Stomach (tissue), 4 donors: Measurements from ENCODE around the gene BORCS6.

Experiments
- POLR2A ChIP-seq, 4 donors: fragments of 450-650 bp; IDR thresholded peaks; one replicate each; pipeline ENCODE4 v1.6.1; 2016; ENCODE audit warnings: antibody characterized with exemption in 4 of 4, control low read depth in 2 of 4, mild to moderate bottlenecking in 1 of 4, moderate library complexity in 1 of 4
- POLR2AphosphoS5 ChIP-seq, 3 donors: sonication (generic); formaldehyde crosslinking; IDR thresholded peaks; one replicate each; pipeline ENCODE4 v1.6.1; 2016; ENCODE audit warnings: antibody characterized with exemption in 3 of 3
- TF ChIP-seq, protein P1 (sequence below), 7 experiments: fragments of 450-650 bp in 4 of 7; fragments of 200-600 bp in 3 of 7; sonication (generic) in 3 of 7; IDR thresholded peaks; one replicate each; pipeline ENCODE4 v1.5.1; 2016 to 2019; ENCODE audit warnings: antibody characterized with exemption in 7 of 7, control low read depth in 2 of 7, mild to moderate bottlenecking in 1 of 7

DNA sequence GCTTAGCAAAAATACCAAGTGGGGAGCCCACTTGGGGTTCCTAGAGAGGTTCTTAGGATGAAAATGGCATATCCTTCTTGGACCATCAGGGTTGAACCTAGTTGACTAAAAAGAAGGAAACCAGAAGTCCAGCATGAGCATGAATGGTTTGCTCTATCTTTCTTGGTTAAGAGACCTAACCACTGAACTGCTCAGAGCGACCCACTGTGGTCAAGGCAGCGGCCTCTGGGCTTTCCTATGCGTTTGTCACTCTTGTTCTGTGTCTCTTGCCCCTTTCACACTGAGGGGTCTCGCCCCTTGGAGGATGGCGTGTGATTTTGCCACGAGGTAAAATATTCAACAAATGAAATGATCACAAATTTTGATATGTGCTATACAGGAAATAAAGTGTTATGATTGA, 526 bp upstream of the BORCS6 start:
- TF ChIP-seq, protein P1, sequence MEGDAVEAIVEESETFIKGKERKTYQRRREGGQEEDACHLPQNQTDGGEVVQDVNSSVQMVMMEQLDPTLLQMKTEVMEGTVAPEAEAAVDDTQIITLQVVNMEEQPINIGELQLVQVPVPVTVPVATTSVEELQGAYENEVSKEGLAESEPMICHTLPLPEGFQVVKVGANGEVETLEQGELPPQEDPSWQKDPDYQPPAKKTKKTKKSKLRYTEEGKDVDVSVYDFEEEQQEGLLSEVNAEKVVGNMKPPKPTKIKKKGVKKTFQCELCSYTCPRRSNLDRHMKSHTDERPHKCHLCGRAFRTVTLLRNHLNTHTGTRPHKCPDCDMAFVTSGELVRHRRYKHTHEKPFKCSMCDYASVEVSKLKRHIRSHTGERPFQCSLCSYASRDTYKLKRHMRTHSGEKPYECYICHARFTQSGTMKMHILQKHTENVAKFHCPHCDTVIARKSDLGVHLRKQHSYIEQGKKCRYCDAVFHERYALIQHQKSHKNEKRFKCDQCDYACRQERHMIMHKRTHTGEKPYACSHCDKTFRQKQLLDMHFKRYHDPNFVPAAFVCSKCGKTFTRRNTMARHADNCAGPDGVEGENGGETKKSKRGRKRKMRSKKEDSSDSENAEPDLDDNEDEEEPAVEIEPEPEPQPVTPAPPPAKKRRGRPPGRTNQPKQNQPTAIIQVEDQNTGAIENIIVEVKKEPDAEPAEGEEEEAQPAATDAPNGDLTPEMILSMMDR (IDR thresholded peaks at IDR 0.05) = no peak
- TF ChIP-seq POLR2AphosphoS5 (IDR thresholded peaks at IDR 0.05) (no peak), POLR2A (IDR thresholded peaks at IDR 0.05) (no peak)
